Medulla oblongata (tissue), 1 donor: ENCODE measurements around the gene PURB.
A peak's percentile ranks its signal among the peaks of the same experiment; 100 is the strongest.
"Not testable (repeated sequence)": the region's sequence is repeated elsewhere in the genome, so short reads cannot be mapped to it uniquely, and the experiment has no call there.

Source experiments
- DNase-seq: peaks from one replicate; pipeline ENCODE4 v3.0.0-alpha.2; 2015; ENCODE audit errors: extremely low spot score

The PURB gene

DNA sequence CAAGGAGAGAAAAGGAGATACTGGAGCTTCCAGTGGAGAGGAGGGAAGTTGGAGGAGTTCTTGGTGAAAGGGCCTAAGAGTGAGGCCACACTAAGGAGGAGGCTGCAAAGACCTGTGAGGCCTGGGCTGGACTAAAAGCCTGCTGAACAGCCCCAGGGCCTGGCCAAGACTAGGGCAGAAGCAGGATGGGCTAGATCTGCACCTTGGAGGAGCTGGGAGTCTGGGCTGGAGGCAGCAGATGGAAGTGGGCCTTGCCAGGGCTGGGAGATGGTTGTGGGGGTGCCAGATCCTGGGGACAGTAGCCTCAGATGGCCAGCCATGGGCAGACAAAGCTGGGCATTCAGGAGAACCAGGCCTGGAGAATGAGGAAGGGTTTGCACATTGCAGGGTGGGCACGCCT, 6.5 kb upstream of the PURB start:
- no peak for DNase-seq

DNA sequence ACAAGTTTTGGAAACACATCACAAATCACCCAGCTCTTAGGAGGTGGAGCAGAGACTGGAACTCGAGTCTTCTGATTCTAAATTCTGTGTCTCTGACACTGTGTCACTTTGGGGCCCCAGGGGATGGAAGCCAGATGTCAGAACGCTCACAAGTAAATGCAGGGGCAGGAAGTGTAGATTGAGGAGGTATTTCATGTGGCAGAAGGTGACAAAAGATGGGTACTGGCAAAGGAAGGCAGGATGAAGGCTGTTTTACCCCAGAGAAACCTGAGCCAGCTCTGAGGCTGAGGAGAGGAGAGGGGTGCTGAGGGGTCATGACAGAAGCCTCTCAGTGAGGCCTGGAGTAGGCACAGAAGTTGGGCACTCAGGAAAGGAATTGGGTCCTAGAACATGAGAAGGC, 6.0 kb upstream of the PURB start:
- no peak for DNase-seq

DNA sequence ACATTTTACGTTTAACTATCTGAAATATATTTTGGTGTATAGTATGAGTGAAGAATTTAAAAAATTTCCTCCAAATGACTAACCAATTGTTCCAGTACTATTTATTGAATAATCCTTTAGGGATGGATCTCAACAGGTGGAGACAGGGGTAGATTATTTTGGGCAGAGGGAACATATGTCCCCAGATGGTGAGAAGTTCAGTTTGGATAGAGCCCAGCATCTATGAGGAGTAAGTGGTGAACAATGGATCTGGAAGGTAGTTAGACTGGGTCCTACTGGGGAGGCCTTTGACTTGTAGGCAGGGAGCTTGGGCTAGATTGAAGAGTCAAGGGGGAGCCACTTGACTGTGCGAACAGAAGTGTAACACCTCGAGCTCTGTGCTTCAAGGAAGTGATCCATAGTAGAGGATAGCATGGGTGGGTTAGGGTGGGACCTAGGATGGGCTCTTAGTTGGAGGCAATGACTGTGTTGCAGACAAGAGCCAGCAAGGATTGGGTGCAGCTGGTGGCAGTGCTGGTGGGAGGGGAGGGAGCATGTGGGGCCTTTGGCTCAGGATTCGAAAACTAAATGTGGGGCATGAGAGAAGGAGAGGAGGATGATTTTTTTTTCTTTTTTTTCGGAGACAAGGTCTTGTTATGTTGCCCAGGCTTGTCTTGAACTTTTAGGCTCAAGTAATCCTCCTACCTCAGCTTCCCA, 3.9 kb upstream of the PURB start:
- no peak for DNase-seq

DNA sequence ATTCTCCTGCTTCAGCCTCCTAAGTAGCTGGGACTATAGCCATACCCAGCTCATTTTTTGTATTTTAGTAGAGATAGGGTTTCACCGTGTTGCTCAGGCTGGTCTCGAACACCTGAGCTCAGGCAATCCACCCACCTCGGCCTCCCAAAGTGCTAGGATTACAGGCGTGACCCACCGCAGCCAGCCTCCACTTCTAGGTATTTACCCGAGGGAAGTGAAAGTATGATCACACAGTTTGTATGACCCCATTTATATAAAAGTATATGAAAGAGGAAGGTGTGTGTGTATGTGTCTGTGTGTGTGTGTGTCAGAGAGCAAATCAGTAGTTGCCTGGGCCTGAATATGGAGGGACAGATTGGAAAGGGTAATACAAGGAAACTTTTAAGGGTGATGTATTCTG, 2.0 kb upstream of the PURB start:
- DNase-seq = no peak

DNA sequence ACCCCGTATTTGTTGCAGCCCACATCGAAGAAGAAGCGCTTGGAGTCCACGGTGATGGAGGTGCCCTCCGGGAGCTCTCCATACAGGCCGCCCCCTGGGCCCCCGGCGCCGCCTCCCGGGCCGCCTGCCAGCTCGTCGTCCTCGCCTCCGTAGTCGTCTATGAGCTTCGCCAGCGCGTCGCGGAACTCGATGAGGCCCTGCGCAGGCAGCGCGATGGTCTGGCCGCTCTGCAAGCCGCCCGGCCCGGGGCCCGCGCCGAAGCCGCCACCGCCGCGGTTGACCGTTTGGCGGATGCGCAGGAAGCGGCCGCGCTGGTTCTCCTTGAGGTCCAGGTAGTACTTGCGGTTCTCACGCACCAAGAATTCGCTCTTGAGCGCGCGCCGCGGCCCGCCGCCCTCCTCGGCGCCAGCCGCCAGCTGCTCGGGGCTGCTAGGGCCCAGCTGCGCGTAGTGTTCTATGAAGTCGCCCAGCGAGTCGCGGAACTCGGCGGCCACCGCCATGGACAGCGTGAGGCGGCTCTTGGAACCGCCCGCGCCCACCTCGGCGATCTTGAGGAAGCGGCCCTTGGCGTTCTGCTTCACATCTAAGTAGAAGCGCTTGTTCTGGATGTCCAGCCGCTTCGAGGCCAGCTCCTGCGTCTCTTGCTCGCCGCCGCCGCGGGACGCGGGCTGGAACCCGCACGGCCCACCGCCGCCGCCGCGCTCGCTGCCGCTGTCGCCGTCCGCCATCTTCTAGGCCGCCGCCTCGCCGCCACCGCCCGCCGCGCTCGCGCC, 523 bp downstream of the PURB start:
- no peak for DNase-seq

DNA sequence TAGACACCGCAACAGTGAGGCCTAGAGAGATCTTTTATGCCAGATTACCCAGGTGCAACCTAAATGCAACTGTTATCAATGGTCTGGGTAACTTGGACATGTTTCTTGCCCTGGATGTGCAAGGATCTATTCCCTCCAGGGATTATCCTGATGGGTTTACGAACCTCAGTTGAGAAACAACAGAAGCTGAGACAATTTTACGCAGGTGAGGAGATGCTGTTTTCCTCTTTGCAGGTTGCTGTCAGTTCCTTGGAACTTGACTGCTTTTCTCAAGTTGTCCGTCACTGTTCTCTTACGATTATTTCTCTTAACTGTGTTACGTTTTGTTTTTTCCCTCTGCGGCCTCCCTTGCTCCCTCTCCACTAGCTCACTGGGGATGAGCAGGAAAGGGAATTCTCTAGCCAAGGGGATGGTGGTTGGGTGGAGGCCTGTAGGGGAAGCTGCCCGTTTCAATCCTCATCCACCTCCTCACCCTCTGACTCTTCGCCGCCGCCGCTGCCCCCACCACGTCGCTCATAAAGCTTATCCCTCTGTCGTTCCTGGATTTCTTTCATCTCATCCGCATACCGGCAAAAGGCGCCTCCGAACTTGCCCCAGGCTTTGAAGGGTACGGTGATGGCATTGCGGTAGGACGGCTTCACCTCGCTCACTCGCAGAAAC, 1.2 kb downstream of the PURB start:
- no peak for DNase-seq

DNA sequence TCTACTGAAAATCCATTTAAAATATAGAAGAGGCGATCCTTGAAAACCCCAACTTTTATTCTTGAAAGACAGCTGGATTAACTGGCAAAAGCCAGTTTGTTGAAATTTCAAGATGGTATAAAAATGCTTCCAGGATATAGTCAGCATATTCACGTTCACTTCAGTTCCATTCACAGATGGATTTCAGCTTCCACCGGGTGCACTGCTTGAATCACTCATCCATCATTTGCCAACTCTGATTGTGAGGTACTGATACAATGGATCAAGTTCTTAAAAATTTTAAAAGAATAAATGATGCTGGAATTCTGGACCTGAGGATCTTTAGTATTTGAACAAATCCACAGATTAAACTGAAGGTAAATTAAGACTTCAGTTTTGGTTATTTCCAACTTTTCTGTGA, 2.4 kb downstream of the PURB start:
- no peak for DNase-seq

DNA sequence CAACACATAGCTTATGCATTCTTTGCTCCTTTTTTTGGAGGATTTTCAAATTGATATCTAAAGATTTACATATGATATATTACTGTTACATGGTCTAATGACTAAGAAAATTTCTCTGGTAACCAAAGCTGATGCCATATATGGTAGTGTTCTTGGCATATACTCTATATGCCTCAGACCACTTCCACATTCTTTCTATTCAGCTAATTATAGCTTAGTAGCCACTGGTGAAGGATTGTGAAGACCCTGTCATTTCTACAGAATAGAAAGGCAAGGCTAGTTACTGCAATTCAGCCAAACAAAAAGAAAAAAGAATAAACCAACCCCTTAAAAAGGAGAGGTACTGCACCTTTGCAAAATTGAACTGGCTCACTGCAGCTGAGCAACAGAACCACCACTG, 3.7 kb downstream of the PURB start:
- no peak for DNase-seq

DNA sequence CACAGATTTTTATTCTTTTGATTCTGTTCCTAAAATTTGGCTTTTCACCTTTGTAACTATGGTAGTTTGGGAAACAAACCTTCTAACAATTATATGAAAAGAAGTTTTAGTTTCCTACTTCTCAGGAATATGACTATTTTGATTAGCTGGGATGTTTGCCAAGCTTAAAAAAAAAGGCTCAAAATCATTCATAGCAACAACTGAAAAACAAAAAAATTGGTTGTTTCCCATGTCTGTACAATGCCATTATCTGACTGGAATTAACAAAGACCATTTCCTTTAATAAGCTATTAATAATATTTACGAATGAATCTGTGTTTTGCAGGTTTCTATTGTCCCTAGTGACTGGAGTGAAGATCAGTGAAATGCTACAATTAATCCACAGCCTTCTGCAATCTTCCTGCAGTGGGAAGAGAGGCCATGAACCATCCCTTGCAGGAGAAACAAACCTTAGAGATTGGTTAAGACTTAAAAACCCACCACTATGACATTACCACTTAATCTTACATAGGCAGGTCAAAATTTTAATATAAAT, 4.2 kb downstream of the PURB start:
- DNase-seq = no peak

DNA sequence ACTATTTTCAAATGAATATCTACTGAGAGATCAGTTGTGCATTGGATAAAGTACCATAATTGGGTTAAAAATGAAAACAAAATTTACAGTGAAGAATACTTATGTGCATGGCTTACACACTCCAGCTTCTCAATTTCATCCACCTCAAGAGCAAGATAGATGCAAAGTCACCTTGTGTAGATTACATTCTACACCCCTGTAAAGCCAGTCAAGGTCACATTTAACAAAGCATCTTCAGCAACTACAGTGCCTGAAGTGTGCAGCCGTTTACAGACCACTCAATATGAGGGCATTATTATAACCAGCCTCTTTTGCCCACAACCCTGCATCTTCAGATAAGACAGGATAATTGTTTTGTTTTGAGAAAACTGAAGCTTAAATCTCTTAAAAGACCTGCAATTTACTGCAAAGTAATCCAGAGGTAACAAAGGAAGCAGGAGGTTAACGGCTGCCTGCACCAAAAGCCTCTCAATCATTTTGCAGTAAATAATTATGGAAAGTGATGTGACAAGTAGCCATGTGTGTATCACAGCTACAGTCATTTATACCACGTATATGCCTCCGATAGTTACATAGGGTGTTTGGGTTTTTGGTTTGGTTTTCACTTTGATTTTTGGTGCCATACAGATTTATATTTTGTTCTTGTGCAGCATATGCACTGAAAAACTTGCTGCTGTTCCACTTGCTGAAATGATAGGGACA, 4.9 kb downstream of the PURB start:
- DNase-seq = no peak

DNA sequence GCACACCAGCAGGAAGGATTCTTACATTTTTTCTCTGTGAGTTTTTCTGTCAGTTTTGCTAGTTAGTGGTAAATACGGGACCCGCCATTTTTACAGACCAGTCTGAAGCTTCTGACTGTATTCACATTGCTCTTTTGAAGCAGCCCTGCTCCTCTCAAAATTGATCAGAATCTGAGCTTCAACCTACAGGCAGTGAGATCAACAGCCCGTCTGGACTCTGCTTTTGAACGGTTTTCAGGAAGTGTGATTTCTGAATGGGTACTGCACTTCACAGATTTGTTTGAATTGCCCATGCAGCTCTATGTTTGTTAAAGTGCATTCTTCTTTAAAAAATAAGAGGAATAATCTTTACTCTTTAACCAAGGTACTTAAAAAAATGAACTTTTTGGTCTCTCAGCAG, 8.9 kb downstream of the PURB start:
- DNase-seq = no peak

DNA sequence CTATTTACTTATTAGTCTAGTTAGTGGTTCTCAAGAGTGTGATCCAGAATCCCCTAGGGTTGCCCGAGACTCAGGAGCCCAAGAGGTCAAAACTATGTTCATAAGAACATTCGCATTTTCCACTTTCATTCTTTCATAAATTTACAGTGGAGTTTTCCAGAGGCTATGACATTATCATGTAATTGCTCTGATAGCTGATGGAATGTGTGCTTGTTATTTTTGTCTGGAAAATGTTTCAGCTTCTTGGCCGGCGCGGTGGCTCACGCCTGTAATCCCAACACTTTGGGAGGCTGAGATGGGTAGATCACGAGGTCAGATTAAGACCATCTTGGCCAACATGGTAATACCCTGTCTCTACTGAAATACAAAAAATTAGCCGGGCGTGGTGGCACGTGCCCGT, 10.1 kb downstream of the PURB start:
- no peak for DNase-seq

DNA sequence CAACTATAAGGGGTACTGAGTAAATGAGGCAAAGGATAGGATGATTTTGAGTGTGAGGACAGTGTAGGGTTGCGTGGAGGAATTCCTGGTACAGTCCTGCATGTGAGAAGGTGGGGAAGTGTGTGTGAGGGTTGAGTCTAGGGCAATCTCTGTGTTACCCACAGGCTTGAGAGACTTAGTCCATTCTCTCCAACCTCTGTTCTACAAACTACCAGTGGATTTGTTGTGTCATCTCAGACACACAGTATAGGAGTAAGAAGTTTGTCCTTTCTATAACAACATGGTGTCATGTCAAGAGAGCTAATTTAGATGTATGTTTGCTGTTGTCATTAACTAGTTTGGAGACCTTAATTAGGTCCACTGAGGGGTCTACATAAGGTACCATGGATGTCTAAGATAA, 12.5 kb downstream of the PURB start:
- DNase-seq = no peak

DNA sequence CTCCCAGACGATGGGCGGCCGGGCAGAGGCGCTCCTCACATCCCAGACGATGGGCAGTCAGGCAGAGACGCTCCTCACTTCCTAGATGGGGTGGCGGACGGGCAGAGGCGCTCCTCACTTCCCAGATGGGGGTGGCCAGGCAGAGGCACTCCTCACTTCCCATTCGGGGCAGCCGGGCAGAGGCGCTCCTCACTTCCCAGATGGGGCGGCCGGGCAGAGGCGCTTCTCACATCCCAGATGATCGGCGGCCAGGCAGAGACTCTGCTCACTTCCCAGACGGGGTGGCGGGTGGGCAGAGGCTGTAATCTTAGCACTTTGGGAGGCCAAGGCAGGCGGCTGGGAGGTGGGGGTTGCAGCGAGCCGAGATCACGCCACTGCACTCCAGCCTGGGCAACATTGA, 13.4 kb downstream of the PURB start:
- DNase-seq = not testable (repeated sequence)

DNA sequence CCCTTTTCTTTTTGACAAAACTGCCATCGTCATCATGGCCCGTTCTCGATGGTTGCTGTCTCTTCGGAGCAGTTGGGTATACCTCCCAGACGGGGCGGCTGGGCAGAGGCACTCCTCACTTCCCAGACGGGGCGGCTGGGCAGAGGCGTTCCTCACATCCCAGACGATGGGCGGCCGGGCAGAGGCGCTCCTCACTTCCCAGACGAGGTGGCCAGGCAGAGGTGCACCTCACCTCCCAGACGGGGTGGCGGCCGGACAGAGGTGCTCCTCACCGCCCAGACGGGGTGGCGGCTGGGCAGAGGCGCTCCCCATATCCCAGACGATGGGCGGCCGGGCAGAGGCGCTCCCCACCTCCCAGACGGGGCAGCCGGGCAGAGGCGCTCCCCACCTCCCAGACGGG, 14.6 kb downstream of the PURB start:
- DNase-seq = not testable (repeated sequence)

DNA sequence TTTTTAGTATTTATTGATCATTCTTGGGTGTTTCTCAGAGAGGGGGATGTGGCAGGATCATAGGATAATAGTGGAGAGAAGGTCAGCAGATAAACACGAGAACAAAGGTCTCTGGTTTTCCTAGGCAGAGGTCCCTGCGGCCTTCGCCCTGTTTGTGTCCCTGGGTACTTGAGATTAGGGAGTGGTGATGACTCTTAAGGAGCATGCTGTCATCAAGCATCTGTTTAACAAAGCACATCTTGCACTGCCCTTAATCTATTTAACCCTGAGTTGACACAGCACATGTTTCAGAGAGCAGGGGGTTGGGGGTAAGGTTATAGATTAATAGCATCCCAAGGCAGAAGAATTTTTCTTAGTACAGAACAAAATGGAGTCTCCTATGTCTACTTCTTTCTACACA, 15.0 kb downstream of the PURB start:
- not testable (repeated sequence) for DNase-seq

DNA sequence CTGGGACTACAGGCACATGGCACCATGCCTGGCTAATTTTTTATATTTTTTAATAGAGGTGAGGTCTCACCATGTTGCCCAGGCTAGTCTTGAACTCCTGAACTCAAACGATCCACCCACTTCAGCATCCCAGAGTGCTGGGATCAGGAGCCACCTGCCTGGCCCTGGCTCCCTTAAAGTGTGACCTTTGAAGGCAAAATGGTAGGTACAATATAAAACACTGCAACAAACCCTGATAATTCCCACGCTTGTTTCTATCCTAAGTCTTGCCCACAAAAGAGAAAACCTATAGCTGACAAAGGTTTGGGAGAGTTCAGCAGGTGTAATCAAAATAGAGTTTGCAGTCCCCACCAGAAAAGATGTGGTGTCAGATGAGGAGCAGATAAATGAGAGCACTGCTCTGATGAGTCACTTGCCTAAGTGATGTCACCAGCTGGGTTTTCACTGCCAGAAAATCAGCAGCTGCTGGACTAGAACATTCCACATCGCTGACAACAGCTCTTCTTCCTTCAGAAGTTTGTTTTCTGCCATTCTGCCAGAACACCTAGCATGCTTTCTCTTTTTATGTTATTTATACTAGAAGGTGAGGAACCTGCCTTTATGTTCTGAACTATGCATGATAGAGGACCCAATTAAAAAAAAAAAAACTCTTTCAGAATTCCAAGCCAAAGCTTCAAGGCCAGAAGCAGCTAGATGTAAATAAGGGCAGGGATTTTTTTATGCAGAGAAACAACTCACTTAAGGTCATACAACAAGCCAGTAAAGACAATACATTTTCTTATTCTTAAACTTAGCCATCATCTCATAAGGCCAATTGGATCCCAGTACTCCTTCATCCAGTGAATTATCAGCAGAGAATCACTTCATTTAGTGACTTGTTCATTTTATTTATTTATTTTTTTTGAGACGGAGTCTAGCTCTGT, 18.0 kb downstream of the PURB start:
- peak; percentile 33 for DNase-seq

DNA sequence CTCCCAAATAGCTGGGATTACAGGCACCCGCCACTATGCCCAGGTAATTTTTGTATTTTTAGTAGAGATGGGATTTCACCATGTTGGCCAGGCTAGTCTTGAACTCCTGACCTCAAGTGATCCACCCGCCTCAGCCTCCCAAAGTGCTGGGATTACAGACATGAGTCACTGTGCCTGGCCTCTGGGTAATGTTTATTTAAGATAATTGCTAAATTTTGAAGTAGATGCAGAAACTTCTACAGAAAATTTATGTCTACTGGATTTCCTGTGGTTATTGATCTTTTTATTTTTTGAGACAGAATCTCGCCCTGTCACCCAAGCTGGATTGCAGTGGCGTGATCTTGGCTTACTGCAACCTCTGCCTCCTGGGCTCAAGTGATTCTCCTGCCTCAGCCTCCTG, 23.4 kb downstream of the PURB start:
- DNase-seq = not testable (repeated sequence)

DNA sequence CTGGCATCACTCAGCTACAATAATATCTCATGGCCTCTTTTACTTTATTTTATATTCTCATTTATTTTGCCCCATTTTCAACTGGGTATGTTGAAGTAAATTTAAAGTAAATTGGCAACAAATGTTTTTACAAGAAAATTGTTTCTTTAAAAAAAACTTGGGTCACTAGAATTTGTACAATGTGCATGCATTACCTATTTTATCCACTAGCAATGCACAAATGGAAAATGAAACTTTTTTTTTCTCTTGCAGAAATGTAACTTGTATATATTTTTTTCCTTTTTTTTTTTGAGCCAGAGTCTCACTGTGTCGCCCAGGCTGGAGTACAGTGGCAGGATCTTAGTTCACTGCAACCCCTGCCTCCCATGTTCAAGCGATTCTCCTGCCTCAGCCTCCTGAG, 27.2 kb downstream of the PURB start:
- DNase-seq = no peak

DNA sequence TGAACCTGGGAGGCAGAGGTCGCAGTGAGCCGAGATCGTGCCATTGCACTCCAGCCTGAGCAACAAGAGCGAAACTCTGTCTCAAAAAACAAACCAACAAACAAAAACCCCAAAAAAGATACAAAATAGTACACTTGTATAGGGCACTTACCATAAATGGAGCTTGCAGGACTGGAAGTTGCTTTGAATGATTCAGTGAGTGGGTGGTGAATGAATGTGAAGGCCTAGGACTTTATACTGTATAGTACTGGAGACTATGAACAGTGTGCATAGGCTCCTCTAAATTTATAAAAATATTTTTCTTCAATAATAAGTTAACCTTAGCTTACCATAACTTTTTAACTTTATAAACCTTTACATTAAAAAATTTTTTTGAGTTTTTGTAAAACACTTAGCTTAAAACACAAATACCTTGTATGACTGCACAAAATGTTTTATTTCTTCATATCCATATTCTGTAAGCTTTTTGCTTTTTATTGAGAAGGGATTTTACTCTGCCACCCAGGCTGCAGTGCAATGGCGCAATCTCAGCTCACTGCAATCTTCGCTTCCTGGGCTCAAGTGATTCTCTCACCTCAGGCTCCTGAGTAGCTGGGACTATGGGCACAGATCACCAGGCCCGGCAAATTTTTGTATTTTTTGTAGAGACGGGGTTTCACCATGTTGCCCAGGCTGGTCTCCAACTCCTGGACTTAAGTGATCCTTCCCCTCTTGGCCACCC, 30.5 kb downstream of the PURB start:
- no peak for DNase-seq
